ENCODE data around the gene CEP170B.
"Not testable (repeated sequence)": the region's sequence is repeated elsewhere in the genome, so short reads cannot be mapped to it uniquely, and the experiment has no call there.

DNA sequence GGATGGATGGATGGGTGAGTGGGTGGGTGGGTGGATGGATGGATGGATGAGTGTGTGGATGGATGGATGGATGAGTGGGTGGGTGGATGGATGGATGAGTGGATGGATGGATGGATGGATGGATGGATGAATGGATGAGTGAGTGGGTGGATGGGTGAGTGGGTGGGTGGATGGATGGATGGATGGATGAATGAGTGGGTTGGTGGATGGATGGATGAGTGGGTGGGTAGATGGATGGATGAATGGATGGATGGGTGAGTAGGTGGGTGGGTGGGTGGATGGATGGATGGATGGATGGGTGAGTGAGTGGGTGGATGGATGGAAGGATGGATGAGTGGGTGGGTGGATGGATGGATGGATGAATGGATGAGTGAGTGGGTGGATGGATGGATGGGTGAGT is 25.2 kb downstream of the CEP170B start:
- TF ChIP-seq, protein P1, sequence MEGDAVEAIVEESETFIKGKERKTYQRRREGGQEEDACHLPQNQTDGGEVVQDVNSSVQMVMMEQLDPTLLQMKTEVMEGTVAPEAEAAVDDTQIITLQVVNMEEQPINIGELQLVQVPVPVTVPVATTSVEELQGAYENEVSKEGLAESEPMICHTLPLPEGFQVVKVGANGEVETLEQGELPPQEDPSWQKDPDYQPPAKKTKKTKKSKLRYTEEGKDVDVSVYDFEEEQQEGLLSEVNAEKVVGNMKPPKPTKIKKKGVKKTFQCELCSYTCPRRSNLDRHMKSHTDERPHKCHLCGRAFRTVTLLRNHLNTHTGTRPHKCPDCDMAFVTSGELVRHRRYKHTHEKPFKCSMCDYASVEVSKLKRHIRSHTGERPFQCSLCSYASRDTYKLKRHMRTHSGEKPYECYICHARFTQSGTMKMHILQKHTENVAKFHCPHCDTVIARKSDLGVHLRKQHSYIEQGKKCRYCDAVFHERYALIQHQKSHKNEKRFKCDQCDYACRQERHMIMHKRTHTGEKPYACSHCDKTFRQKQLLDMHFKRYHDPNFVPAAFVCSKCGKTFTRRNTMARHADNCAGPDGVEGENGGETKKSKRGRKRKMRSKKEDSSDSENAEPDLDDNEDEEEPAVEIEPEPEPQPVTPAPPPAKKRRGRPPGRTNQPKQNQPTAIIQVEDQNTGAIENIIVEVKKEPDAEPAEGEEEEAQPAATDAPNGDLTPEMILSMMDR (conservative IDR thresholded peaks at IDR 0.05), result not testable (repeated sequence)
- not testable (repeated sequence) for TF ChIP-seq ZFX (IDR thresholded peaks at IDR 0.05)
